HG03025 (cell line): ENCODE results near the gene GLI1.
"Not testable (repeated sequence)": the region's sequence is repeated elsewhere in the genome, so short reads cannot be mapped to it uniquely, and the experiment has no call there.

Source experiments
- ATAC-seq: cut with Tn5 transposase; IDR thresholded peaks from one replicate; pipeline ENCODE4 v1.9.1; 2021; ENCODE audit warnings: mild to moderate bottlenecking, moderate library complexity; ENCODE audit not compliant: unreplicated experiment, low FRiP score

The GLI1 gene

GRCh38 chr12:57491393-57492280 lies 32.1 kb downstream of the GLI1 start:
- no peak for ATAC-seq

GRCh38 chr12:57495051-57495701 lies 35.6 kb downstream of the GLI1 start:
- ATAC-seq: not testable (repeated sequence)

- ATAC-seq: no peak
Observed at GRCh38 chr12:57496822-57497221, 37.2 kb downstream of the GLI1 start.

- ATAC-seq: no peak
Observed at GRCh38 chr12:57497223-57498131, 37.9 kb downstream of the GLI1 start.

- no peak for ATAC-seq
Observed at GRCh38 chr12:57498132-57498502, 38.5 kb downstream of the GLI1 start.

- ATAC-seq: no peak
Observed at GRCh38 chr12:57498571-57498970, 39.0 kb downstream of the GLI1 start.

- no peak for ATAC-seq
Observed at GRCh38 chr12:57500213-57500612, 40.6 kb downstream of the GLI1 start.

- not testable (repeated sequence) for ATAC-seq
Observed at GRCh38 chr12:57502311-57502969, 42.9 kb downstream of the GLI1 start.

GRCh38 chr12:57506541-57506940 lies 47.0 kb downstream of the GLI1 start:
- not testable (repeated sequence) for ATAC-seq

GRCh38 chr12:57507796-57508195 lies 48.2 kb downstream of the GLI1 start:
- not testable (repeated sequence) for ATAC-seq

- no peak for ATAC-seq
Observed at GRCh38 chr12:57511161-57511560, 51.6 kb downstream of the GLI1 start.

GRCh38 chr12:57511588-57512325 lies 52.2 kb downstream of the GLI1 start:
- no peak for ATAC-seq

GRCh38 chr12:57512665-57513064 lies 53.1 kb downstream of the GLI1 start:
- ATAC-seq: no peak

- ATAC-seq: no peak
Observed at GRCh38 chr12:57513266-57513665, 53.7 kb downstream of the GLI1 start.

GRCh38 chr12:57513677-57514076 lies 54.1 kb downstream of the GLI1 start:
- not testable (repeated sequence) for ATAC-seq

- not testable (repeated sequence) for ATAC-seq
Observed at GRCh38 chr12:57514246-57514645, 54.7 kb downstream of the GLI1 start.

- no peak for ATAC-seq
Observed at GRCh38 chr12:57514720-57515407, 55.3 kb downstream of the GLI1 start.

- no peak for ATAC-seq
Observed at GRCh38 chr12:57515408-57515933, 55.9 kb downstream of the GLI1 start.
